ENCODE results near the gene KIF2C. TPM values are rescaled to one million over a fixed set of nuclear protein-coding genes. Genes with fewer than 3 reads are reported as not detected.
A peak's percentile ranks its signal among the peaks of the same experiment; 100 is the strongest.

Gene KIF2C
- total RNA-seq, 3 donors from 2014 or later (not counting 1 experiment from before 2014, with no cell fraction given), result 0.59 to 1.3 (median 0.93) TPM

DNA sequence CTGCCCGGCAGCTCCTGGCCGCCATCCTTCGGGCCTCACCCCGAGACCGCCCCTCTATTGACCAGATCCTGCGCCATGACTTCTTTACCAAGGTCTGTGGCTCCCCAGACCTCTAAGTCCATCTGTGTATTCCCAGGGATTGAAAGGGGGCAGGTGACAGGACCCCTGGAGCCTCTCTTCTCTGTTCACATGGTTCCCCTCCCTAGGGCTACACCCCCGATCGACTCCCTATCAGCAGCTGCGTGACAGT is 63.4 kb downstream of the KIF2C start:
- Histone ChIP-seq H3K27ac (ENCODE audit: low read length) (no peak overlapping the region), H3K36me3 (ENCODE audit: control insufficient read depth, insufficient read depth, low read length) (peaks cover 20% of the 10 kb centered on the region), H3K27me3 (ENCODE audit: control insufficient read depth, insufficient read depth, low read length) (no peaks in the 10 kb centered on the region), H3K4me1 (ENCODE audit: control insufficient read depth, insufficient read depth, low read length) (peaks cover 44% of the 10 kb centered on the region), H3K9me3 (ENCODE audit: control insufficient read depth, insufficient read depth, low read length) (no peaks in the 10 kb centered on the region), H3K4me3 (ENCODE audit: low read length) (no peak overlapping the region)
- Mint-ChIP-seq H3K27ac (peak overlapping the region in 1 of 2 donors; percentile 12), H3K4me1 (peaks cover 12 to 32% of the 10 kb centered on the region in 2 donors), H3K4me3 (no peak overlapping the region), H3K9me3 (no peaks in the 10 kb centered on the region), H3K27me3 (ENCODE audit: low read depth in 2 of 2) (no peaks in the 10 kb centered on the region), H3K36me3 (no peaks in the 10 kb centered on the region)
- DNase-seq (no peak), ATAC-seq (no peak)
- TF ChIP-seq CTCF (IDR thresholded peaks at IDR 0.05), result no peak
- 94% methylated on average over 8 of the region's 9 CpGs for WGBS (ENCODE audit: insufficient coverage)
- intact Hi-C loops (cut with micrococcal nuclease), result no loop called here

DNA sequence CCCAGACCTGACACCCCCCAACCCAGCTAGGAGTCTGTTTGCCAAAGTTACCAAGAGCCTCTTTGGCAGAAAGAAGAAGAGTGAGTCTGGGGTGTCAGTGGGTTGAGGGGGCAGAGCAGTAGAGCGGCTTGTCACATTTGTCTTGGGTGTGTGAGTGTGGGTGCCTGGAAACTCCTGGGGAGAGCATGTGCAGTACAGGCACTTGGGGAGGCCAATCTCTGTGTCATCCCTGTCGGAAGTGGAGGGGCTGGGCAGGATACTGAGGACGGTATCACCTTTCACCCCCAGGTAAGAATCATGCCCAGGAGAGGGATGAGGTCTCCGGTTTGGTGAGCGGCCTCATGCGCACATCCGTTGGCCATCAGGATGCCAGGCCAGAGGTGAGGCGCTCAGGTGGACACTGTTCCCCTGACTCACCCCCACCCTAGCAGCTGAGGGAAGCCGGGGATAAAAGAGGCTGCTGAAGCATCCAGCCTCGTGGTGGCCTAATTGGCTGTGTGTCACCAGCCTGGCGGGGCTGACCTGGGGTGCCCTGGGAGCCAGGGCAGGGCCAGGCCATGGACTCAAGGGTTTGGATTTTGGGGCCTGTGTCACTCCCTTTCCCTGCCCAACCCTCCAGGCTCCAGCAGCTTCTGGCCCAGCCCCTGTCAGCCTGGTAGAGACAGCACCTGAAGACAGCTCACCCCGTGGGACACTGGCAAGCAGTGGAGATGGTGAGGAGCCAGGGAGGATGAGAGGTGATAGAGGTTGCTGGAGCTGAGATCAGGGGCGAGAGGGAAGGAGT is 63.9 kb downstream of the KIF2C start:
- Histone ChIP-seq H3K4me3 (ENCODE audit: low read length) (no peak overlapping the region), H3K27me3 (ENCODE audit: control insufficient read depth, insufficient read depth, low read length) (no peaks in the 10 kb centered on the region), H3K4me1 (ENCODE audit: control insufficient read depth, insufficient read depth, low read length) (peaks cover 49% of the 10 kb centered on the region), H3K9me3 (ENCODE audit: control insufficient read depth, insufficient read depth, low read length) (no peaks in the 10 kb centered on the region), H3K36me3 (ENCODE audit: control insufficient read depth, insufficient read depth, low read length) (peaks cover 20% of the 10 kb centered on the region), H3K27ac (ENCODE audit: low read length) (no peak overlapping the region)
- intact Hi-C loops (cut with micrococcal nuclease), result no loop called here
- DNase-seq, result no peak
- 95% methylated on average over 13 of the region's 13 CpGs for WGBS (ENCODE audit: insufficient coverage)
- H3K4me1 Mint-ChIP-seq, result peaks cover 12 to 36% of the 10 kb centered on the region in 2 donors
- peak overlapping the region in 1 of 2 donors; percentile 12 for H3K27ac Mint-ChIP-seq
- no peaks in the 10 kb centered on the region for H3K27me3 Mint-ChIP-seq (ENCODE audit: low read depth in 2 of 2)
- H3K36me3 Mint-ChIP-seq, result no peaks in the 10 kb centered on the region
- TF ChIP-seq CTCF (IDR thresholded peaks at IDR 0.05), result no peak
- no peak overlapping the region for H3K4me3 Mint-ChIP-seq
- H3K9me3 Mint-ChIP-seq, result no peaks in the 10 kb centered on the region
- ATAC-seq, result no peak

GRCh38 chr1:44805311-44806024 is 65.8 kb downstream of the KIF2C start:
- ATAC-seq (no peak), DNase-seq (no peak)
- H3K4me3 ChIP-seq (ENCODE audit: low read length), result no peak overlapping the region
- peaks cover 59% of the 10 kb centered on the region for H3K4me1 ChIP-seq (ENCODE audit: control insufficient read depth, insufficient read depth, low read length)
- peaks cover 20% of the 10 kb centered on the region for H3K36me3 ChIP-seq (ENCODE audit: control insufficient read depth, insufficient read depth, low read length)
- Mint-ChIP-seq H3K9me3 (no peaks in the 10 kb centered on the region), H3K27me3 (ENCODE audit: low read depth in 2 of 2) (no peaks in the 10 kb centered on the region), H3K36me3 (no peaks in the 10 kb centered on the region), H3K4me3 (no peak overlapping the region), H3K4me1 (peaks cover 14 to 39% of the 10 kb centered on the region in 2 donors), H3K27ac (peak overlapping the region in 1 of 2 donors; percentile 42)
- no peaks in the 10 kb centered on the region for H3K9me3 ChIP-seq (ENCODE audit: control insufficient read depth, insufficient read depth, low read length)
- intact Hi-C loops (cut with micrococcal nuclease), result no loop called here
- no peak for TF ChIP-seq CTCF (IDR thresholded peaks at IDR 0.05)
- WGBS (ENCODE audit: insufficient coverage), result 96% methylated on average over 20 of the region's 20 CpGs
- H3K27me3 ChIP-seq (ENCODE audit: control insufficient read depth, insufficient read depth, low read length), result no peaks in the 10 kb centered on the region
- H3K27ac ChIP-seq (ENCODE audit: low read length), result no peak overlapping the region

All from natural killer cell (primary cell).